C4-2B (cell line): Measurements from ENCODE around the gene GDF11.

Experiments used
- ZFX ChIP-seq: fragments of 450-650 bp; IDR thresholded peaks from 2 replicates; pipeline ENCODE4 v1.6.1; 2017
- TF ChIP-seq, protein P1 (sequence below): fragments of 450-650 bp; conservative IDR thresholded peaks from 2 replicates; pipeline ENCODE4 v1.5.1; 2017; ENCODE audit warnings: mild to moderate bottlenecking

- TF ChIP-seq, protein P1, sequence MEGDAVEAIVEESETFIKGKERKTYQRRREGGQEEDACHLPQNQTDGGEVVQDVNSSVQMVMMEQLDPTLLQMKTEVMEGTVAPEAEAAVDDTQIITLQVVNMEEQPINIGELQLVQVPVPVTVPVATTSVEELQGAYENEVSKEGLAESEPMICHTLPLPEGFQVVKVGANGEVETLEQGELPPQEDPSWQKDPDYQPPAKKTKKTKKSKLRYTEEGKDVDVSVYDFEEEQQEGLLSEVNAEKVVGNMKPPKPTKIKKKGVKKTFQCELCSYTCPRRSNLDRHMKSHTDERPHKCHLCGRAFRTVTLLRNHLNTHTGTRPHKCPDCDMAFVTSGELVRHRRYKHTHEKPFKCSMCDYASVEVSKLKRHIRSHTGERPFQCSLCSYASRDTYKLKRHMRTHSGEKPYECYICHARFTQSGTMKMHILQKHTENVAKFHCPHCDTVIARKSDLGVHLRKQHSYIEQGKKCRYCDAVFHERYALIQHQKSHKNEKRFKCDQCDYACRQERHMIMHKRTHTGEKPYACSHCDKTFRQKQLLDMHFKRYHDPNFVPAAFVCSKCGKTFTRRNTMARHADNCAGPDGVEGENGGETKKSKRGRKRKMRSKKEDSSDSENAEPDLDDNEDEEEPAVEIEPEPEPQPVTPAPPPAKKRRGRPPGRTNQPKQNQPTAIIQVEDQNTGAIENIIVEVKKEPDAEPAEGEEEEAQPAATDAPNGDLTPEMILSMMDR: no peak
- TF ChIP-seq ZFX: no peak
Observed at GRCh38 chr12:55797550-55797949, 54.6 kb downstream of the GDF11 start.
